ENCODE measurements around the gene CCT8. TPM values are rescaled to one million over a fixed set of nuclear protein-coding genes. Genes with fewer than 3 reads are reported as not detected.
A peak's percentile ranks its signal among the peaks of the same experiment; 100 is the strongest.

The CCT8 gene, protein sequence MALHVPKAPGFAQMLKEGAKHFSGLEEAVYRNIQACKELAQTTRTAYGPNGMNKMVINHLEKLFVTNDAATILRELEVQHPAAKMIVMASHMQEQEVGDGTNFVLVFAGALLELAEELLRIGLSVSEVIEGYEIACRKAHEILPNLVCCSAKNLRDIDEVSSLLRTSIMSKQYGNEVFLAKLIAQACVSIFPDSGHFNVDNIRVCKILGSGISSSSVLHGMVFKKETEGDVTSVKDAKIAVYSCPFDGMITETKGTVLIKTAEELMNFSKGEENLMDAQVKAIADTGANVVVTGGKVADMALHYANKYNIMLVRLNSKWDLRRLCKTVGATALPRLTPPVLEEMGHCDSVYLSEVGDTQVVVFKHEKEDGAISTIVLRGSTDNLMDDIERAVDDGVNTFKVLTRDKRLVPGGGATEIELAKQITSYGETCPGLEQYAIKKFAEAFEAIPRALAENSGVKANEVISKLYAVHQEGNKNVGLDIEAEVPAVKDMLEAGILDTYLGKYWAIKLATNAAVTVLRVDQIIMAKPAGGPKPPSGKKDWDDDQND
- polyA plus RNA-seq (ENCODE audit: insufficient read length in 4 of 4), result 100 to 1,000 TPM; 219 to 267 (median 243) TPM

DNA sequence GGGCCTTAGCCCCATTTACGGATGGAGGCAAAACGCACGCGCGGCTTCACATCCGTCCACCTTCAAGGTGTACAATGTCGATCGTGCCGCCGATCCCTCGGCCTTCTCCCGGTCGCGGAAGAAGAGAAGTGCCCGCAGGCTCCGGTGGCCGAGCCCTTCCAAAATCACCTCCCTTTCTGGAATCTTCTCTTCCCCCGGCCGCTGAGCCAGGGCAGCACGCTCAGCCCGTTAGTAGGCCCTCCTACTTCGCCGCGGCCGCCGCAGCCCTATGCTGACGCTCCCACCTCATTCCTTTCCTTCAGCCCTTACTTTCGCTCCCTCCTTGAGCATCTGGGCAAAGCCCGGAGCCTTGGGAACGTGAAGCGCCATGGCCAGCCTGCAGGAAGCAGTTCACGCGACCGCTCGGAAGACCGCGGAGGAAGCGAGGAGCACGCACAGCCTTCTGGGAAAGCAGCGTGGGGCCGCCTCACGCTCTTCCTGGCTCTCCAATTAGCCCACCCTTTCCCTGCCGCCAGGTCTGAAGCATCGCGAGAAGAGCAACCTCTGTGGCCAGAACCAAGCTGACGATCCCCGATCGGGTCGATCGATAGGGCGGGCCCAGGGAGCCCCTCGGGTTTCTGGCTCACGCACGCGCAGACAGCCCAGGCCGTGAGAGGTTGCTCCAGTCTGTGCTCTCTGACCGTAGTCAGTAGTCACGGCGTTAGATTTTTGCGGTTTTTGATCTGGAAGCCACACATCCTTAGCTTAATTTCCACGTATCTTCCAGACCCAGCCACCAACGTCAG, at the start of gene CCT8:
Gene CCT8, minus strand, starts transcription at position 427 of the 785 bp plus-strand sequence. Its CDS starts 58 bp downstream, at position 369.
- peak; percentile 95 to 100 (median 99) for DNase-seq (ENCODE audit: low read depth in 4 of 4, low spot score in 2 of 4)

DNA sequence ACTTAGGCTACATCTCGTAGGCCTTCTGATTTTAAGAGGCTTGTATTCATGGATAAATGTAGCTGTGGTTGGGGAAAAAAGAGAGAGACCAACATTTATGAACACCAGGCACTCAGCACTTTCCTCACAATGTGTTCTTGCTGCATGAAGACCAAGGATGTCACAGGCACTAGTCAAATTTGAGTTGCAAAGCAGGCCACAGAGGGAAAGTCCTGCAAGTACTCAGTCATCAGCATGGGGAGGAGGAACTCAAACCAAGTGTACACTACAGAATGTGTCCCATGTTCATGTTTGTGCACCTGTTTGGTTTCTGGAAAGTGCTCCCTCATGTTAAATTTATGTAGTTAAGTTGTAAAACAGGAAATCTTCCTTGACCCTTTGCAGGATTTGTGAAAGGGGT, 48.3 kb upstream of the CCT8 start:
- DNase-seq (ENCODE audit: low read depth in 4 of 4, low spot score in 2 of 4), result no peak

DNA sequence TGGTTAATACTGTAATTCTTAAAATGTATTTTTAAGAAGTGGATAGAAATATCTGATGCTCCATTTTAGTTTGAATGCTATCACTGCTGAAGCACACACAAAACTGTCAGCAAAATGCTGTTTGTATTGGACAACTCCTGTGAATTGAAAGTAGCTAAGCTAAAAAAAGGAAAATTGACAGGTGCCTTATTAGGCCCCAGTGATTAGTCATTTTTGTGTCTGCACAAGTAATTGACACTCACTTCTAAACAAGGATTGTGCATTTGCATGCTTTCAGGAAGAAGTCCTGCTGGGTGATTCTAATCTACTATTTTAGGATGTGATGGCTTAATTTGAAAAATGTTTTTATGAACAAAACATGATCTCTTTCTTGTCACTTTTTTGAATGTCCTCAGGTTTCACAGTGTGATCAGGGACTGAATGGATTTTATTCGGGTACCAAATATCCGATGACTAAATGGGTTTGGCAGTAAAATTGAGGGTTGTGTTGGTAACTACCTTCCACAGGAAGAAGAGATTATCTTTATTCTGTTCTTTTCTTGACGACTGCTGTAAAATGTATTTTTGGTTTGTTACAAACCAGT, 44.0 kb upstream of the CCT8 start:
- DNase-seq (ENCODE audit: low read depth in 4 of 4, low spot score in 2 of 4), result no peak

DNA sequence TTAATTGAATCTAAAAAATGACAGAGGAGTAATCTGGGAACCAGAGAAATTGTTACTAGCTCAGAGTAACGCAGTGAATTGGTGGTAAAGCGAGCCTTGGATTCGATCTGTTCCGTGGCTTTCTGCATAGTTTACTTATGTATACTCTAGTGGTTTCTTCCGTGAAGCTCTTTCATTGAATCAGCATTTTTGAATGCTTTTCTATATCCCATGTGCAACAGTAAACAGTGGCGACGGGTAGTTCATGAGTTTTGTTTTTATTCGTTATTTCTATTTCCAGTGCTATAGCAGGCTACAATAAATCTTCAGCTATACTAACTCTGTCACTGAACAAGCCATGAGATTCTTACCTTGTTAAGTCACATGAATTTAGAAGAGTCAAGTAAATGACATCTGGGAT, 42.5 kb upstream of the CCT8 start:
- no peak for DNase-seq (ENCODE audit: low read depth in 4 of 4, low spot score in 2 of 4)

DNA sequence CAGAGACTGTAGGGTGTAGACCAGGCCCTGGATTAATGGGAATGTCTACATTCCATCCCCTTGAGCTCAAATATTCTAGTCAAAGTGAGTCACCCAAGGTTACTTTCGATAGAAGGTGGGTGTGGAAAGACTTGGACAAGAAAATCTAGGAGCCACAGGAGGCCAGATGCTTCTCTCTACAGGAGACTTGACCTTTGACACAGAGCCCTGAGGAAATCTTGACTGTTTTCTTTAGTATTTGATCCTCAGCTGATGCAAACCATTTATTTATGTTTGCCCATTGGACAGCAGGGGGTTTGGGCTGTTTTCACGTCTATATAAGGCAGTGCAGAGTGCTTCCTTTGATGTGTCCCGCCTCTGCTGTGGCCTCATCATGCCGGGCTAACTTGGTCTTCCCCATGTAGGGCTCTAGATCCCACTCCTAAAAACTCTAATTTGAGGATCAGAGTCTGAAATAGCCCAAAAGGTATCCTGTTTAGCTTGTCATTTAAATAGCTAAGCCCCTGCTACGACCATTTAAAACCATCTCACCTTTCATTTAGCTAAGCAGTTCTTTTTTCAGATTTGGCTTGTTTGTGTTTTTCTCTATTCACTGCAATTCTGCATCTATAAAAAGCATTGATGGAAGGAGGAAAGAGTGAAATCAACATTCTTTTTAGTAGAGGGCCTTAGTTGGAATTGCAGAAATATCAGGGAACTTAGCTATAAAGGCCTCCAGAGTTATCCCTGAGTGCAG, 41.5 kb upstream of the CCT8 start:
- DNase-seq (ENCODE audit: low read depth in 4 of 4, low spot score in 2 of 4), result no peak

DNA sequence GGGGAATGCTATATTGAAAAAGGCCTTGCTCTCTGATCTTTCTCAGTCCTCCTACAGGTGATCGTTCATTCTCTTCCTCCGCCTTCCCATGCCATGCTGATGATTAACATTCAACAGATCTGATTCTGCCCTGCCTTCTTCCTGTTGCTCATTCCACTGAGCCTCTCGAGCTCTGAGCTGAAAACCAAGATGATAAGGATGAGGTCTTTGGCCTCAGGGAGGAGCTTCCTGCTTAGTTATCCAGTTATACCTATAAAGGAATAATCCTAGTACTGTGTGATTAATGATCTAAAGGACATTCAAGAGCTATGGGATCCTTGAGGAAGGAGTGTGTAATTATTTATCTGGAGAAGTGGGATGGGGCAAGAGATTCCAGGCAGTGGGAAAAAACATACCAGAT, 31.8 kb upstream of the CCT8 start:
- DNase-seq (ENCODE audit: low read depth in 4 of 4, low spot score in 2 of 4), result no peak

DNA sequence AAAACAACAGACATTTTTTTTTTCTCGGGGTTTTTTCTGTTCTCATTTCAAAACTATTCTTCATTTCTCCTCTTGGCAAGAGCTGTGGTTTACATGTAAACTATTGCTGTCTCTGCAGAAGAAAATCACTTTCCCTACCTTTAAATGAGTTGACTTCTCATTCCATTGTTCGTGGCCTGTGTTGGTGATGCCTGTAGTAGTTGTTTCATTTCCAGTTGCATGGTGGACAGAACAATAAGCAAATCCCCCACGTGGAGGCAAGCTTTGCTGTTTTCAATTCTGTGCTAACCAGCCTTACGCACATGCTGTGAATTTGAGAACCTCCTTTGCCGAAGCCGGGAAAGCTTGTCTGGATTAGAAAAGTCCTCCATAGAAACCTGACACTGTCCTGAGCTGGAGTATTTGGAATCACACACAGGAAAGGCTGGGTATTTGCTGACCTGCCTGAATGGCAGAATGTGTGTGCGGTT, 30.8 kb upstream of the CCT8 start:
- DNase-seq (ENCODE audit: low read depth in 4 of 4, low spot score in 2 of 4), result no peak

DNA sequence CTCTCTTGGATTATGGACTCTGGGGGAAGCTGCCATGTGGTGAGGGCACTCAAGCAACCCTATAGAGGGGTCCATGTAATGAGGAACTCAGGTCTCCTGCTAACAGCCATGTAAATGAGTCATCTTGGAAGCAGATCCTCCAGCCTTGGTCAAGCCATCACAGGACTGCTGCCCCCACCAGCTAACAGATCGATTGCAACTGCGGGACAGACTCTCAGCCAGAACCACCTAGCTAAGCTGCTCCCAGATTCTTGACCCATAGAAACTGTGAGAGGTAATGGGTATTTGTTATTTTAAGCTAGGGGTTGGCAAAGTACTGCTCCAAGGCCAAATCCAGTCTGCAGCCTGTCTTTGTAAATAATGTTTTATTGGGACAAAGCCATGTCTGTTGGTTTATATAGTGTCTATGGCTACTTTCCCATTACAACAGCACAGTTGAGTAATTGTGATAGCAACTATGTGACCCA, 29.4 kb upstream of the CCT8 start:
- DNase-seq (ENCODE audit: low read depth in 4 of 4, low spot score in 2 of 4), result no peak

DNA sequence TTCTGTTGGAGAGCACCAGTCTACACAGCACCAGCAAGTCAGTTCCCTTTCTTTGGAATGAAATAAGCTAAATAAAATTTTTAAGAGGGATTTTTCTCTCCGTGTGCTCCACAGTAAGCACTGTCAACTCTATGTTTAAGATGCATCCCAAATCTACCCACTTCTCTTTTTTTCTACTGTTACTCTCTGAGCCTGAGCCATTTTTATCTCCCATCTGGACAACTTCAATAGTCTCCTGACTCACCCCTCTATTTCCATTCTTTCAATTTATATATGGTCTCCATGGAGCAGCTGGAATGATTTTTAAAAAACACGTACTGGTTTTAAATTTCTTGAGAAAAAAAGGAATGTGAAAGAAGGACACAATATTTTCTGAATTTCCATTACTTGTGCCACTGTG, 24.7 kb upstream of the CCT8 start:
- no peak for DNase-seq (ENCODE audit: low read depth in 4 of 4, low spot score in 2 of 4)

DNA sequence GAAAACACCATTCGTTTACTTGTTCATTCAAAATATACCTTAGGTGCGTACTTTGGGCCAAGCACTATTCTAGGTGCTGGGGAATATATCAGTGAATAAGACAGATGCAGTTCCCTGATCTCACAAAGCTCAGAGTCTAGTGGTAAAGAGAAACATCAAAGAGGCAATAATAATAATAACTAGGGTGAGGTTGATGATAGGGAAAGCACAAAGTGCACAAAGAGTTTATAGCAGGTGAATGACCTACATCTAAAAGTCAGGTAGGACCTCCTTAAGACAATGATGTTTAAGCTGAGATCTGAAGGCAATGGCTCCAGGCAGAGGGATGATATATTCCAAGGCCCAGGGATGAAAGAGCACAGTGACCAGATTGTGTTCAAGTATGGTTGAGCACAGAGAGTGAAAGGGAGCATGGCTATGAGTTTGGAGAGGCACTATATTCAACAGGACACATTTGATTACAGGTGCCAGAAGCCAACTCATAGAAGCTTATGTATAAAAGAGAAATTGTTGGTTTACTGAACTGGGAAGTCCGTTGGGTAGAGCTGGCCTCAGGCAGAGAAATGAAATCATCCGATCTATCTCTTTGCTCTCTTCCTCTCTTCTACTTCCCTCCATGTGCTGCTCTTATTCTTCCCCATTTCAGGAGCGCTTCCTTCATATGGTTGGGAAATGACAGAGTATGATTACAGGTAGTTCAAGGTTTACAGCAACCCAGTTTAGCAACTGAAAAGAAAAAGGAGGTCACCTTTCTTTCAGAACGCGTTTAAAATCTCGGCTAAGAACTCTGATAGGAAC, 23.0 kb upstream of the CCT8 start:
- DNase-seq (ENCODE audit: low read depth in 4 of 4, low spot score in 2 of 4), result no peak

DNA sequence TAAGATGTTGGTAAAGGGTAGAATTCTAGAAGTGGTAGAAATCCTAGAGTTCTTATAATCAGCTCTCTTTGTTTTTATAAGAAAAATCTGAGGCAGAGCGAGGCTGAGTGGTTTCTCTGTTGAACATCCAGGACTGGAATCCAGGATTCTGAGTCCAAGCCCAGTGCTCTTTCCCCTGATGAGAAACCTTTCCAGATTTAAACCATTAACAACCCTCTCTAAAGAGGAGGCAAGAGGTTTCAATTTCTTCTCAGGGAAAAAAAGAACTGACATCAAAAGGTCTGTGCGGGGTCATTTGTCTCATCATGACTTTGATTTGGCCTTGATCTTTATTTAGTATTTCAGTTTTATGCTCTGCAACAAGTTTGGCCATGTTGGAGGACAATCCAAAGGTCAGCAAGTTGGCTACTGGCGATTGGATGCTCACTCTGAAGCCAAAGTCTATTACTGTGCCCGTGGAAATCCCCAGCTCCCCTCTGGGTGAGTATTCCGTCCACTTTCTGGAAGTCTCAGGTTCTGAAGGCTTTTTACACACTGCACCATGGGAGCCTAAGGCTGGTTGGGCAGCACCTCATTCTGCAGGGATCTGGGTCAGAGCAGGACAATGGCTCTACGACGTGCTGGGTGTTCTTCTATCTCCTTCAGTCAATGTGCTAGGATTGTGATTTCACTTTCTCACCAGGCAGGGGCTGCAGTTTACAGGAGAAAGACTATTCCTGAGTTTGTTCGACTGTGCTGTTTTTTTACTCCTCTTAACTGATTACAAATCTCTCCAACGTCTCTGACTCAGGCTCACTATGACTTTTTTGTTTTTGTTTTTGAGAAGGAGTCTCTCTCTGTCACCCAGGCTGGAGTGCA, 18.9 kb upstream of the CCT8 start:
- DNase-seq (ENCODE audit: low read depth in 4 of 4, low spot score in 2 of 4), result no peak

DNA sequence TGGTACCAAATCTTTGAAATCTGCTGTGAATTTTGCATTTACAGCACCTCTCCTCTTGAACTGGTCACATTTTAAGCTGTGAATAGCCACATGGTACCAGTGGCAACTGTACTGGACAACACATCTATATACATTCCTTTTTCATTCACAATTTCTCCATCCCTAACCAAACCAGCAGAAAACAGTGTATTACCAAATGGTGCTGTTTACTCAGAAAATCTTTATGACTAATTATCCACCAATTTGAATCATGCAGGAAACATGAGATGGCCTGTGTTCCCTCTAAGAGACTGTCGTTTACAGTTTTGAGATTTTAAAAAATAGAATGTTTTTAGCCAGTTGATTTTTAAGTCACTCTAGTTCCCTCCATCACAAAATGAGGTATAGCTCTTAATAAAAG, 17.6 kb upstream of the CCT8 start:
- DNase-seq (ENCODE audit: low read depth in 4 of 4, low spot score in 2 of 4), result no peak

DNA sequence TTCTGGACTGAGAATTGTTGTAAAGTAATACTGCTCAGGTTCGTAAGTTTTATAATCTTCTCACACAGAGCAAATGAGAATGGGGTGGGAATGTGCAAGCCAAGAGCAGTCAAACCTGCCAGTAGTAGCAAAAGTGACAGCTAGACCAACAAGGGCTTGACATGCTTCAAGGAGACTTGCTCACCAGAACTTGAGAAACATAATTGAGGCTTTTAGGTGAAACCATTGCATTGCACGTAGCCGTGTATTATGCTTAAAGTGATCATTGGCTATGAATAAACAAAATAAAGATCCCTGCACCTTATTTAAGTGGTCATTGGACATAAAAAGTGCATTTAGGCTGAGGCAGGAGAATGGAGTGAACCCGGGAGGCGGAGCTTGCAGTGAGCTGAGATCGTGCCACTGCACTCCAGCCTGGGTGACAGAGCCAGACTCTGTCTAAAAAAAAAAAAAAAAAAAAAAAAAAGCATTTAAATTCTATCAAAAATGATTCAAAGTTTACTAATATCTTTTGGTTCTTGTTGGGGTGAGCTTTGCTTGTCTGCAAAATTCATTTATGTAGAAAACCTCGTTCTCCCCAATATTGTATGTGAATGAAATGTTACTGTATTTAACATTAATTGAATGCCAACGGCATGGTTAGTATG, 11.8 kb upstream of the CCT8 start:
- no peak for DNase-seq (ENCODE audit: low read depth in 4 of 4, low spot score in 2 of 4)

DNA sequence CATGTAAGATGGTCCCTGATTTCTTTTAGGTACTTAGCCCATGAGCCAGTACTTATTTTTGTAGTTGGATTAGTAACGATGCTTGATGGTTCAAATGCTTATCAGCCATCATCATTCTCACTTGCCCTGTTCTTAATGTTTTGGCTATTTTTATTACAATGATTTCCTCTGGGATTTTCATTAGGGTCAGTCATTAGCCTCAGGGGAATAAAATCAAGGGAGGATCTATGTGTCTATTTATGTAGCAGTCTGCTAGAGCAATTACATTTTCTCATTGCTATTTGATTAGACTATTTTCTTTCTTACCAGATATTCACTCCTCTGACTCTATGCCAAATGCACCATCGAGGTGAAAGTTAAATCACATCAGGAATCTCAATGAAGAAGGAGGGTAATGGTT, 10.9 kb upstream of the CCT8 start:
- no peak for DNase-seq (ENCODE audit: low read depth in 4 of 4, low spot score in 2 of 4)

DNA sequence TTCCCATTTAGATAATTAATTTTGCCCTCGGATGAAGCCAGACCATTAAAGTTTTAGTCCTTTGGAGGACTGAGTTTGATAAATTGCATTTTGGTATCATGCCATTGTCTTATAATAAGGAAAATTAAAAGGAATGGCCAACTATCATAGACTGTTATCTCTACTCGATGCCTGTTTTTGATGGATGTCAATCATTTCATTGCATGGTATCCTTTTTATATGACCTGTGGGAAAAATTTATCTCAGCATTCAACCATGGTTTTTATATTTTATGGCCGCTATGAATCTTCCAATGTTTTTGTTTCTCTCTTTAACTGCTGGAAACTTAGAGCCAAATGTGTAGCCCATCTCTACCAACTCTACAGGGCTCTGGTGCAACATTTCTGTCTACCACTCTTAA, 9.9 kb upstream of the CCT8 start:
- no peak for DNase-seq (ENCODE audit: low read depth in 4 of 4, low spot score in 2 of 4)

DNA sequence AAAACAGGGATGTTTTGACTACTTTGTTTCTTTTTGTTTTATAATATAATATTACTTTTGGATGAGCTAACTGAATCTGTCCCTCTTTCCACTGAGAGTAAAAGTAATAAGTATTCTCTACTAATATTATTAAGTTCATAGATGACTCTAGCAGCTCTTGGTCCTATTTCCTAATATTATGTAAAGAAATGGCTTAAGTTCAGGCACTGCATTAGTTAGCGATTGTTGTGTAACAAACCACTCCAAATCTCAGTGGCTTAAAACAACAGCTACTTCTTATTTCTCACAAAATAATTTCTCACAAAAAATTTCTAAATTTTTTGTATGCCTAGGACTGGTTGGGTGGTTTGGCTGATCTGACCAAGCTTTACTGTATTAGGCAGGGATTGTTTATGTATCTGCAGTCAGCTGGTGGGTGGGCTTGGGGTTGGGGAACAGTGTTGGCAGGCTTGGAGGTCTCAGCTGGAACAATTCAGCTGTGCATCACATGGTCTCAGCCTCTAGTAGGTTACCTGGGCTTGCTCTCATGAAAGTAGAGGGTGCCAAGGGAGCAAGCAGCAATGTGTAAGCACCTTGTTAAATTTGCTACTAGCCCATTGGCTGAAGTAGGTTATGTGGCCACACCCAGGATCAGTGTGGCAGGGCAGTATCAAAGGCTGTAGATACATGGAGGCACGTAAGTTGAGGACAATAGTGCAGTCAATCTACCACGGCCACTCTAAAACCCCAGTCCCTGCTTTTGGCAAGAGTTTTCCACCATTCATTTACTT, 8.8 kb upstream of the CCT8 start:
- DNase-seq (ENCODE audit: low read depth in 4 of 4, low spot score in 2 of 4), result no peak

DNA sequence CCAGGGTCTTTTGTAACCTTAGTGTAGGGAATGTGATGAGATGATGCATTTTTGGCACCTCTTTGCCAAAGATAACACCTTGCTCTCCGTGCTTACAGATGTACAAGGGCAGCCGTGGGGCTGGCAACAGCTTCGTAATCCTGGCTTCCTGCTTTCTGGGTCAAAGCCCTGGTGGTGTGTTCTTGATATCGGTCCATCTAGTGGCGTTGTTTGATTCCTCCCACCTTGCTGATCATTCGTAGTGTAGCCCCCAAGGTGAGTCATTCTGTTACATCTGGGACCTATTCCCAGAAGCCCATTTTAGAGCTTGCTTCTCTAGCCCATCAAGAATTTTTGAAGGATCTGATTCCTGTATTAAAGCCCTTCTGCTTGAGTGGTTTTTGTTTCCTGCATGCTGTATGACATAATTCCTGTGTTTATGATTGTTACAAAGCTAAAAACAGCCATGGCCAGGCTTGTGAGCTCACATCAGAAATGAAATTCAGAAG, 7.0 kb upstream of the CCT8 start:
- no peak for DNase-seq (ENCODE audit: low read depth in 4 of 4, low spot score in 2 of 4)

All from left renal cortex interstitium (tissue), 4 donors.